ENCODE measurements around the gene ERN2. TPM values are rescaled to one million over a fixed set of nuclear protein-coding genes. Genes with fewer than 3 reads are reported as not detected.

ERN2 gene
- total RNA-seq, 1 experiment from 2014 or later = 2.1 TPM

- H3K27ac ChIP-seq (ENCODE audit: insufficient read length, low read depth, low read length) = no peak within 1 kb of the TSS
- no peak within 1 kb of the TSS for H2BK15ac ChIP-seq (ENCODE audit: low read depth, low read length)
- H2BK120ac ChIP-seq (ENCODE audit: low read depth, low read length, poor library complexity, severe bottlenecking) = no peak within 1 kb of the TSS
- no CpG with 5 or more reads among the region's 80 CpGs for WGBS (ENCODE audit: extremely low coverage, insufficient read length, low lambda C conversion rate)
- Mint-ChIP-seq H3K4me1 (peaks cover 2 to 8% of the 10 kb centered on the region in 2 experiments; a peak in 1 of 4 replicates), H3K36me3 (ENCODE audit: insufficient read depth in 1 of 3, low read depth in 3 of 3) (peaks cover 5 to 23% (median 10%) of the 10 kb centered on the region in 3 experiments; a peak in 6 of 7 replicates), H3K27ac (no peak within 1 kb of the TSS), H3K4me3 (peak within 1 kb of the TSS; percentile 49 to 72), H3K27me3 (ENCODE audit: low read depth) (peaks cover 49% of the 10 kb centered on the region), H3K9me3 (peaks cover 8 to 13% of the 10 kb centered on the region in 2 experiments; a peak in 4 of 5 replicates)
- H3K14ac ChIP-seq (ENCODE audit: insufficient read depth, low read length) = peak within 1 kb of the TSS; percentile 28; the same call in 1 of the 2 replicates
- no peaks in the 10 kb centered on the region for H4K20me1 ChIP-seq (ENCODE audit: control insufficient read depth, insufficient read depth, insufficient read length)
- no peak within 1 kb of the TSS for H4K91ac ChIP-seq (ENCODE audit: insufficient read length, low read depth, low read length)
- no peak within 1 kb of the TSS for H3K56ac ChIP-seq (ENCODE audit: insufficient read length, low read depth, low read length)
- peak; percentile 58 for DNase-seq
- H3K18ac ChIP-seq (ENCODE audit: insufficient read length, low read depth, low read length) = no peak within 1 kb of the TSS
- no peak within 1 kb of the TSS for H2AFZ ChIP-seq (ENCODE audit: low read length)
- no peak for TF ChIP-seq CTCF (conservative IDR thresholded peaks at IDR 0.05)
- no peak within 1 kb of the TSS for H3K4ac ChIP-seq (ENCODE audit: low read depth, low read length)
- no peaks in the 10 kb centered on the region for H3K79me1 ChIP-seq (ENCODE audit: insufficient read depth, low read depth, low read length, poor library complexity, severe bottlenecking)
- no peak within 1 kb of the TSS for H4K5ac ChIP-seq (ENCODE audit: insufficient read length, low read depth, low read length)
- no peak within 1 kb of the TSS for H3T11ph ChIP-seq (ENCODE audit: low read length)
- no peak within 1 kb of the TSS for H2AK5ac ChIP-seq (ENCODE audit: insufficient read length, low read length)
- H3K79me2 ChIP-seq (ENCODE audit: insufficient read depth, low read length) = no peaks in the 10 kb centered on the region
- no peak within 1 kb of the TSS for H2BK5ac ChIP-seq (ENCODE audit: insufficient read length, low read length)
- no peak within 1 kb of the TSS for H2BK20ac ChIP-seq (ENCODE audit: low read depth, low read length, poor library complexity, severe bottlenecking)
- H3K4me2 ChIP-seq (ENCODE audit: insufficient read depth, insufficient read length, low read length) = peak within 1 kb of the TSS; percentile 1
- no peak within 1 kb of the TSS for H3K23ac ChIP-seq (ENCODE audit: insufficient read length, low read depth, low read length)
- H3K4me1 ChIP-seq (ENCODE audit: insufficient read depth, low read length) = no peaks in the 10 kb centered on the region
- no peak within 1 kb of the TSS for H2BK12ac ChIP-seq (ENCODE audit: insufficient read length, low read depth, low read length)
- H4K8ac ChIP-seq (replicated peaks; ENCODE audit: insufficient read length, low read depth, low read length) = no peak within 1 kb of the TSS
- H3K9ac ChIP-seq (ENCODE audit: extremely low read depth, insufficient read length, low read length) = no peak within 1 kb of the TSS
- H3K23me2 ChIP-seq (ENCODE audit: insufficient read length, low read depth, low read length, poor library complexity, severe bottlenecking) = peaks cover 9% of the 10 kb centered on the region
- no peaks in the 10 kb centered on the region for H3K9me3 ChIP-seq (ENCODE audit: control insufficient read depth, low read depth, low read length)
- peaks cover 5% of the 10 kb centered on the region; the same call in 1 of the 2 replicates for H3K27me3 ChIP-seq (ENCODE audit: insufficient read depth, low read length)
Measured at GRCh38 chr16:23754594-23755483, 41.8 kb upstream of the ERN2 start, which contains the start of gene CHP2. Gene CHP2, plus strand, starts transcription at chr16:23755026. Its CDS starts 24 bp downstream, at chr16:23755050.
